Stomach (tissue), 9 donors: ENCODE results near the gene SCRN1. TPM values are rescaled to one million over a fixed set of nuclear protein-coding genes. Genes with fewer than 3 reads are reported as not detected.

Experiments used
- DNase-seq, 2 donors: peaks; one replicate each; pipeline versions ENCODE4 v3.0.0 to v3.0.0-alpha.2; 2013 to 2019
- H3K27ac ChIP-seq, 5 donors: fragments of 200-600 bp in 4 of 5; sonication (generic) in 4 of 5; one replicate each; pipeline ENCODE4 v1.5.1; 2013 to 2019; ENCODE audit warnings: mild to moderate bottlenecking in 1 of 5, moderate library complexity in 1 of 5
- H3K27me3 ChIP-seq, 3 donors: fragments of 200-600 bp; sonication (generic); one replicate each; pipeline ENCODE4 v1.5.1; 2017 to 2019; ENCODE audit warnings: mixed run types in 1 of 3
- H3K36me3 ChIP-seq, 4 donors: fragments of 200-600 bp; sonication (generic); 1 replicate in 3 of 4; 2 replicates in 1 of 4; pipeline ENCODE4 v1.5.1; 2016 to 2019
- H3K4me1 ChIP-seq, 4 donors: fragments of 200-600 bp; sonication (generic); one replicate each; pipeline ENCODE4 v1.5.1; 2016 to 2019
- H3K4me3 ChIP-seq, 4 donors: fragments of 200-600 bp; sonication (generic) in 3 of 4; one replicate each; pipeline ENCODE4 v1.5.1; 2016 to 2019; ENCODE audit warnings: mild to moderate bottlenecking in 1 of 4
- H3K9me3 ChIP-seq, 4 donors: fragments of 200-600 bp; sonication (generic); one replicate each; pipeline ENCODE4 v1.5.1; 2016 to 2019
- CTCF ChIP-seq, 7 experiments: fragments of 450-650 bp in 4 of 7; fragments of 200-600 bp in 3 of 7; sonication (generic) in 3 of 7; IDR thresholded peaks; one replicate each; pipeline ENCODE4 v1.5.1; 2016 to 2019; ENCODE audit warnings: antibody characterized with exemption in 7 of 7, control low read depth in 2 of 7, mild to moderate bottlenecking in 1 of 7
- EP300 ChIP-seq: sonication (generic); formaldehyde crosslinking; IDR thresholded peaks from one replicate; pipeline ENCODE4 v1.6.1; 2017; ENCODE audit warnings: antibody characterized with exemption
- POLR2A ChIP-seq, 4 donors: fragments of 450-650 bp; IDR thresholded peaks; one replicate each; pipeline ENCODE4 v1.6.1; 2016; ENCODE audit warnings: antibody characterized with exemption in 4 of 4, control low read depth in 2 of 4, mild to moderate bottlenecking in 1 of 4, moderate library complexity in 1 of 4
- POLR2AphosphoS5 ChIP-seq, 3 donors: sonication (generic); formaldehyde crosslinking; IDR thresholded peaks; one replicate each; pipeline ENCODE4 v1.6.1; 2016; ENCODE audit warnings: antibody characterized with exemption in 3 of 3
- WGBS, 5 donors: extraction: QIAGEN DNeasy Blood & Tissue Kit in 3 of 5; methylation state at CpG; one replicate each; pipeline versions ENCODE4 v1.1.5 to v1.1.7; 2013 to 2018; 5-methylcytosine and 5-hydroxymethylcytosine counted together
- intact Hi-C: fragments of 100-400 bp; cut with DNase I; formaldehyde crosslinking; loops from one replicate; pipeline ENCODE4 v1.15.1; 2023; ENCODE audit warnings: low total_unique reads
- polyA plus RNA-seq, 3 donors: library from polyadenylated mRNA; stranded (reverse); fragments of 200-250 nt; gene quantifications; one replicate each; pipeline ENCODE4 v1.2.3, GENCODE V29; 2013
- total RNA-seq, 5 donors: library from RNA; depleted of rRNA; stranded (reverse); fragments of >200 nt; gene quantifications; one replicate each; pipeline versions ENCODE4 v1.1.0 to v1.2.3, GENCODE V29; 2014 to 2016
- donor health status: healthy with polysubstance abuse.
- donor health status: Bipolar disorder and iron deficiency.
- donor health status: healthy.

SCRN1 gene
- total and polyA plus RNA-seq, 8 donors, result 0.87 to 57.2 (median 22.9) TPM

GRCh38 chr7:29929018-29929807 lies 60.4 kb downstream of the SCRN1 start:
- Histone ChIP-seq H3K4me3 (no peak overlapping the region), H3K9me3 (no peaks in the 10 kb centered on the region), H3K4me1 (peaks cover 0 to 10% (median 0%) of the 10 kb centered on the region in 4 donors), H3K27ac (no peak overlapping the region), H3K36me3 (peaks cover 0 to 61% (median 41%) of the 10 kb centered on the region in 4 donors), H3K27me3 (no peaks in the 10 kb centered on the region)
- intact Hi-C loops, result no loop called here
- DNase-seq, result no peak
- WGBS, 5 donors, result 83 to 89% (median 85%) methylated on average over 15 to 17 of the region's 17 CpGs
- TF ChIP-seq POLR2AphosphoS5 (IDR thresholded peaks at IDR 0.05) (no peak), CTCF (IDR thresholded peaks at IDR 0.05) (no peak), POLR2A (IDR thresholded peaks at IDR 0.05) (no peak), EP300 (no peak)

- TF ChIP-seq CTCF (IDR thresholded peaks at IDR 0.05) (no peak), POLR2A (IDR thresholded peaks at IDR 0.05) (no peak), EP300 (no peak), POLR2AphosphoS5 (IDR thresholded peaks at IDR 0.05) (no peak)
- Histone ChIP-seq H3K4me3 (no peak overlapping the region), H3K9me3 (no peaks in the 10 kb centered on the region), H3K36me3 (peaks cover 7 to 77% (median 53%) of the 10 kb centered on the region in 4 donors), H3K27me3 (no peaks in the 10 kb centered on the region), H3K27ac (no peak overlapping the region), H3K4me1 (peaks cover 0 to 3% (median 0%) of the 10 kb centered on the region in 4 donors)
- no peak for DNase-seq
- WGBS, 5 donors, result 69 to 79% (median 74%) methylated on average over 5 of the region's 5 CpGs
- intact Hi-C loops, result no loop called here
Observed at GRCh38 chr7:29926741-29927140, 62.9 kb downstream of the SCRN1 start.

GRCh38 chr7:29926216-29926615 lies 63.4 kb downstream of the SCRN1 start:
- no peak for TF ChIP-seq CTCF (IDR thresholded peaks at IDR 0.05)
- TF ChIP-seq POLR2AphosphoS5 (IDR thresholded peaks at IDR 0.05), result no peak
- no peak for TF ChIP-seq POLR2A (IDR thresholded peaks at IDR 0.05)
- TF ChIP-seq EP300, result no peak
- WGBS, 5 donors, result 90 to 97% (median 94%) methylated on average over 15 of the region's 15 CpGs
- Histone ChIP-seq H3K4me1 (peaks cover 0 to 2% (median 0%) of the 10 kb centered on the region in 4 donors), H3K27me3 (no peaks in the 10 kb centered on the region), H3K27ac (no peak overlapping the region), H3K4me3 (no peak overlapping the region), H3K9me3 (no peaks in the 10 kb centered on the region), H3K36me3 (peaks cover 7 to 74% (median 54%) of the 10 kb centered on the region in 4 donors)
- DNase-seq, result no peak
- intact Hi-C loops, result no loop called here

- WGBS, 5 donors, result 82 to 97% (median 95%) methylated on average over 2 of the region's 2 CpGs
- no peak overlapping the region for H3K27ac ChIP-seq
- peaks cover 0 to 4% (median 0%) of the 10 kb centered on the region in 4 donors for H3K4me1 ChIP-seq
- no peaks in the 10 kb centered on the region for H3K9me3 ChIP-seq
- intact Hi-C loops, result no loop called here
- H3K4me3 ChIP-seq, result no peak overlapping the region
- no peak for TF ChIP-seq POLR2A (IDR thresholded peaks at IDR 0.05)
- TF ChIP-seq POLR2AphosphoS5 (IDR thresholded peaks at IDR 0.05), result no peak
- TF ChIP-seq CTCF (IDR thresholded peaks at IDR 0.05), result no peak
- no peak for TF ChIP-seq EP300
- no peak for DNase-seq
- H3K36me3 ChIP-seq, result peaks cover 9 to 65% (median 47%) of the 10 kb centered on the region in 4 donors
- H3K27me3 ChIP-seq, result no peaks in the 10 kb centered on the region
Observed at GRCh38 chr7:29924684-29925083, 64.9 kb downstream of the SCRN1 start.
